D721Med (cell line): Measurements from ENCODE around the gene ATP6V0E1.

Experiments
- DNase-seq: peaks from one replicate; pipeline ENCODE4 v3.0.0; 2011; ENCODE audit warnings: low spot score; ENCODE audit not compliant: insufficient read length
- FAIRE-seq: peaks from 2 replicates; lab custom pipeline; 2011; peaks lifted over from hg19 to GRCh38; lab: Jason Lieb, UNC
- CTCF ChIP-seq: IDR thresholded peaks from 2 replicates; pipeline ENCODE4 v1.5.1; 2012; ENCODE audit warnings: mild to moderate bottlenecking, control low read depth; ENCODE audit not compliant: insufficient read depth; ENCODE audit errors: missing control alignments

ATP6V0E1 gene

DNA sequence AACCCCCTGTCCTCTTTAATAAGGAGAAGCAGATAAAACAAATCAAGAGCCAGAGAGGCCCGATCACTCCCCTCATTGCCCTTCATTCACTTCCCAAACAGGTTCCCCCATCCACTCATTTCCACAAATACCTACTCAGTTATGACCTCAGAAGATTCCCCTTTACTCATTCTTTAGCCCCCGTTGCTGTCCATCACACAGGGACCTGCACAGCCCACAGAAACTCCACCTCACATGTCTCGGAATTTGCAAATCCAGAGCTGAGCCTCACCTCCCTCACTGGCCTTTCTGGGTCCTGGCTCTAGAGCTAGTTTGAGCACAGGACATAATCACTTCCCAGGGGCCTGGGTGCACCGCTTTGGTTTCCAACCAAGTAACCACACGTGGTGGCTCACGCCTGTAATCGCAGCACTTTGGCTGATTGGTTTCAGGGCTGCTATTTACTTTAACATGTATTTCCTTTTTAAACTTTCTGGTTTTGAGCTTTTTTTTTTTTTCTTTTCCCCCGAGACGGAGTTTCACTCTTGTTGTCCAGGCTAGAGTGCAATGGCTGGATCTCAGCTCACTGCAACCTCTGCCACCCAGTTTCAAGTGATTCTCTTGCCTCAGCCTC lies 17.8 kb downstream of the ATP6V0E1 start:
- DNase-seq (no peak), FAIRE-seq (no peak)
- TF ChIP-seq CTCF = no peak

DNA sequence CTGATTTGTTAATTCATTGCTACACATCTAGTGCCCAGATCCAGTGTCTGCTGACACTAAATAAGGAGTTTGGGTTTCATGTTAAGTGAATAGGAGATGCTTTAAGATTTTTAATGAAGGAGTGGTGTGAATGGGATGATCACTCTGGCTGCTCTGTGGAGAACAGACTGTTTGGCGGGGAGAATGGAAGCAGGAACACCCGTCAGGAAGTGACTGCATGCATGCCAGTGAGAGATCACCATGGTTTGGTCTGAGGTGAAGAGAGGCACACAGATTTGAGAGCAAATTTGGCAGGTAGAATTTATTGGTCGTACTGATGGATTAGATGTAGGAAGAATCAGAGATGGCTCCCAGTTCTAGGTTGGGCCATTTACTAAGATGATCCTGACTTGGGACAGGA lies 19.8 kb downstream of the ATP6V0E1 start:
- DNase-seq (no peak), FAIRE-seq (no peak)
- no peak for TF ChIP-seq CTCF

DNA sequence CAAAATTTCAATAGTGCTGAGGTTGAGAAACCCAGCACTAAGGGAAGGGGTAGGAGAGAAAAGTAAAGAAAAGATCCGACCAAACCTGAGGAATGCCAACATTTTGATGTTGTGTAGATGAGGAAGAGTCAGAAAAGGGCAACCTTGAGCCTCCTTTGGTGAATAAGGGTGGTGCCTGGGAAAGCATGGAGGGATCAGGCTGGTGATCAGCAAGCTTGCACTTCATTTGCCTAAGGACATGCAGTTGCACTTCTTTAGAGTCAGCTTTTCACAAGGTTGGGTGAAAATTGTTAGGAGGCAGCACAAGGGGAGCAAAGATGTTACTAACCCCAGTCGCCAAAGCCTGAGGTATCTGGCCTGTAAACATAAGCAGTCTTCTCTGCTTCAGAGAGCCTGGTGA lies 20.4 kb downstream of the ATP6V0E1 start:
- DNase-seq = no peak
- no peak for FAIRE-seq
- no peak for TF ChIP-seq CTCF

GRCh38 chr5:173004447-173004846 lies 20.9 kb downstream of the ATP6V0E1 start:
- DNase-seq (no peak), FAIRE-seq (no peak)
- TF ChIP-seq CTCF = no peak

DNA sequence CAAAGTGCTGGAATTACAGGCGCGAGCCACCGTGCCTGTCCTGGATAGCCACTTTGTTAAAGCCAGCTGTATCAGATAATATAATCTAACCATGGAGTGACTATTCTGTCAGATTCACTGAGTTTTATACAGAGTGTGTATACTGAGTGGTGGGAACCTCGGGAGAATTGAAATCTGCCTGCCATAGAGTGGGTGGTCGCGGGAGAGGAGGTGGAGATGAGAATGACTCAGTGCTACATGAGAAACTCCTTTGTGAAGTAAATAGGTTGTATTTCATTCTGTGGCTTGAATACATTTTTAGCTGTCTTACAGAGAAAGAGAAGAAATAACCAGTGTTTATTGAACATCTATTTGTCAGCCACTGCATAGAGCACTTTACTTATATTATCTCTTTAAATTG lies 26.4 kb downstream of the ATP6V0E1 start:
- no peak for TF ChIP-seq CTCF
- DNase-seq (no peak), FAIRE-seq (no peak)

DNA sequence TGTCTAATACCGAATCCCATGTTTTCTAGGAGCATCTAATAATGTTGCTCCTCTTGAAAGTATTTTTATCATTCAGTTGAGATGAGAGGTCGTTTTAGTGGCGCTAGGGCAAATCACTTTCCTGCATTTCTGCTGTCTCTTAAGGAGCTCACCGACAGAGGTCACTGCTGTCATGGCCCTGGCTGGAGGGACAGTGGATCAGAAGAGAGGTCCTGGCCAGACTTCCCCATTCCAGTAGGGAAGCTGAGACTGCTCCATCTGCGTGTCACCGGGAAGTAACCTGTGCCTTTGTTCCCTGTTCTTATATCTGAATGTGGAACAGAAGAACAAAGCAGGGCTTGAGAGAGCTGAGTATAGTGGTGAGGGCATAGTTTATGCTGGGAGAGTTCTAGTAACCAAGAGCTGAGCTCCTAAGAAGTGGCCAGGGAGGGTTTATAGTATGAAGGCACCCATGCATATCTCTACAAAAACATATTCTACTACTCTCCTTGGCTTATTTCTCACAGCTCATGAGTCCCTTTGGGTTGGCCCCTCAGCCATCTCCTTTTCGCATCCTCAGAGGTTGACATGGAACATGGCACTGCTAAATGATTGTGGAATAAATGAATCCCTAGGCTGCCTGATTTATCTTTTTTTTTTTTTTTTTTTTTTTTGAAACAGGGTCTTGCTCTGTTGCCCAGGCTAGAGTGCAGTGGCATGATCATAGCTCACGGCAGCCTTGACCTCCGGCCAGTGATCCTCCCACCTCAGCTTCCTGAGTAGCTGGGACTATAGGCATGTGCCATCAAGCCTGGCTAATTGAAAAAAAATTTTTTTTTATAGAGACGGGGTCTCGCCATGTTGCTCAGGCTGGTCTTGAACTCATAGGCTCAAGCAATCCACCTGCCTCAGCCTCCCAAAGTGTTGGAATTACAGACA lies 27.2 kb downstream of the ATP6V0E1 start:
- no peak for DNase-seq
- no peak for TF ChIP-seq CTCF
- no peak for FAIRE-seq

- FAIRE-seq (no peak), DNase-seq (no peak)
- TF ChIP-seq CTCF = no peak
These were observed 28.0 kb downstream of the ATP6V0E1 start for GRCh38 chr5:173011566-173011965.
